GM21529 (cell line): ENCODE measurements around the gene STXBP5.

Source experiments
- ATAC-seq: cut with Tn5 transposase; IDR thresholded peaks from one replicate; pipeline ENCODE4 v1.9.1; 2021; ENCODE audit not compliant: unreplicated experiment

Gene STXBP5

GRCh38 chr6:147209762-147210449, 5.7 kb downstream of the STXBP5 start:
- no peak for ATAC-seq

- no peak for ATAC-seq
These were observed 7.1 kb downstream of the STXBP5 start for GRCh38 chr6:147211349-147211748.

DNA sequence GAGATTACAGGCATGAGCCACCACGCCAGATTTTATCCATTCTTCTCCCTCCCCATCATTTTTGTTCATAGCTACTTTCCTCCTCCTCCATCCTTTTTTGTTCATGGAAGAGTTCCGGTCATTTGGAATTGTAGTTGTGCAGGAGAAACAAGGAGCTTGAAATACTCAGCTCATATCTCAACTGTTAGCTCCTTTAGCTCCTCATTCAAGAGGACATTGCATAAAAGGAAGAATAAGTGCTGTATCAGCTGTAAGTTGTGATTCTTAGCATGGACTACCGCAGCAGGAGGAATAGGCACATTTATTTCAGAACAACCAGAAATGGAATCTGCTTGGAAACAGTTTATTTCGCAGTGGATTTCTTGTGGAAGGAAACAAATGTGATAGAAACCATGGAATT, 7.6 kb downstream of the STXBP5 start:
- no peak for ATAC-seq

DNA sequence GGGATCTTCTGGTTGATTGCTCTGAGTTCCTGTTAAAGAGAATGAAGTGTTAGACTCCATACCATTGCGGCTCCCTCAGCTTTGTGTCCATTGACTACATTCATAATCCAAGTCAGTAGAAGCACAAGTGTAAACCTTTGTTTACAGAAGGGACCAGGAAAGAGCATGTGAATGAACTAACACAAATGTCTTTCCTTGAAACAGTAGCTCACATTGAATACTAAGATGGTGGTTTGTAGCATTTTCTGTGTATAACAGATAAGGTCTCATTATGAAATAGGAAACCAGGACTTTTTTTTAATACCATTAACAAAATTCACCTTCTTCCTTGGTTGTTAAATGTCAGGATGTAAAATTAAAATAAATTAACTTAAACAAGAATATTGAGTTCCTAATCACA, 8.4 kb downstream of the STXBP5 start:
- no peak for ATAC-seq

GRCh38 chr6:147213772-147214171, 9.6 kb downstream of the STXBP5 start:
- ATAC-seq: no peak

- ATAC-seq: no peak
These were observed 10.3 kb downstream of the STXBP5 start for GRCh38 chr6:147214248-147215227.

DNA sequence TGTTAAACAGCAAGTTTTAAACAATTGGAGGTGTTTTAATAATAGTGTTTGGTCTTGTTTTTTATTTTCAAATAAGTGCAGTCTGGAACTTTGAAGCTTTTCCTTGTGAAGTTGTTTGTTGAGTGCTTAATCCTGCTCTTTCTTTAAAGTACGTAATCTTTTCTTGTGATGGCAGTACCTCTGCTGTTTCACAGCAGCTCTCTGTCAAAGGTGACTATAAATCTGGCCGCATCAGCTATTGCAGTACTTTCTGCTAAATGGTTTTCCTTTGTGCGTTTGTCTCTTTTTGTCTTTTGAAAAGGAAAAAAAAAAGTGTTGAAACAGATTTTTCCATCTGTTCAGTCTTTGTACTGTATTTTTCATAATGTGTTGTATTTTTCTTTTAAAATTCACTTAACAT, 12.7 kb downstream of the STXBP5 start:
- no peak for ATAC-seq

DNA sequence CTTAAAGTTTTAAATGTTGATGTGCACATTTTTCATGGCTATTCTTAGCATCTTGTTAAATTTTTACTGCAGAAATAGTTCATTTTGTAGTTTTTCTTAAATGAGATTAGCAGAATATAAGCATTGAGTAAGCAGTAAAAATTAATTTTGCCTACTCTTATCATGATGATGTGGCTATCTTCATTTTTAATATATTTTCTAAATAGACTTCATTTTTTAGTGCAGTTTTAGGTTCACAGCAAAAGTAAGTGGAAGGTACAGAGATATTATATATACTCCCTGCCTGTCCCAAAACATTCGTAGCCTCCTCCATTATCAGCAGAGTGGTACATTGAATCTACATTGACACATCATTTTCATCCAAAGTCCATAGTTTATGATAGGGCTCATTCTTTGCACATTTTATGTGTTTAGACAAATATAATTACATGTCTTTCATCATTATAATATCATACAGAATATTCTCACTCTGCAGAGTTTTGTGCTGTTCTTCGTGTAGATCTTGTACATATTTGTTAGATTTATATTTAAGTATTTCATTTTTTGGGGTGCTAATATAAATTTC, 13.7 kb downstream of the STXBP5 start:
- no peak for ATAC-seq

DNA sequence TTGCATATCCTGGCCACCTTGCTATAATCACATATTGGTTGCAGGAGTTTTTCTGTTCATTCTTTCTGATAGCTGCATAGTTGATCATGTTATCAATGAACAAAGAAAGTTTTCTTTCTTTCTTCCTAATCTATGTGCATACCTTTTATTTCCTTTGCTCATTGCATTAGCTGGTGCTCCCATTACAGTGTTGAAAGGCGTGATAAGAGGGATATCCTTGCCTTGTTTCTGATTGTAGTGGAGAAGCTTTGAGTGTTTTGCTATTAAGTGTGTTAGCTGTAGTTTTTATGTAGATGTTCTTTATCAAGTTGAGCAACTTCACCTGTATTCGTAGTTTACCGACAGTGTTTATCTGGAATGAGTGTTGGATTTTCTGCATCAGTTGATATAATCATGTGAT, 14.6 kb downstream of the STXBP5 start:
- ATAC-seq: no peak

GRCh38 chr6:147219463-147219862, 15.2 kb downstream of the STXBP5 start:
- no peak for ATAC-seq

GRCh38 chr6:147220345-147220744, 16.1 kb downstream of the STXBP5 start:
- no peak for ATAC-seq

GRCh38 chr6:147221739-147222138, 17.5 kb downstream of the STXBP5 start:
- ATAC-seq: no peak

- ATAC-seq: no peak
These were observed 18.1 kb downstream of the STXBP5 start for GRCh38 chr6:147222160-147222838.

- no peak for ATAC-seq
These were observed 19.5 kb downstream of the STXBP5 start for GRCh38 chr6:147223736-147224135.

- no peak for ATAC-seq
These were observed 22.0 kb downstream of the STXBP5 start for GRCh38 chr6:147226163-147226724.

DNA sequence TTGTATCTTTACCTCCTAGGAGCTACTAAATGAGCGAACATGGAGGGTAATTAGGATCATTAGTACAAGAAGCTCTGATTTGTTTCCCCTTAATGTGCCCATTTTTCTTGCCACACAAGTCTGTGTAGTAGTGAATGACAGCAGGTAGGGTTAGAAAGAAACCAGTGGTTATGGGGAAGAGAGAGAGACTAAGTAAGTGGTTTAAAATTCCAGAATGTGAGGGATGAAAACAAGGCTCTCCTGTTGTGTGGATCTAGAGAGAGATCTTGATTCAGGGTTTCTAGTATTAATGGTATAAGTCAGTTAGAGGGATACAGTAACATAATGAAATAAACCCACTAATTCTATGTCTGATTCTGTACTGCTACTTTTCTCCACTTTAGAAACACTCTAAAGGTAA, 22.7 kb downstream of the STXBP5 start:
- no peak for ATAC-seq

DNA sequence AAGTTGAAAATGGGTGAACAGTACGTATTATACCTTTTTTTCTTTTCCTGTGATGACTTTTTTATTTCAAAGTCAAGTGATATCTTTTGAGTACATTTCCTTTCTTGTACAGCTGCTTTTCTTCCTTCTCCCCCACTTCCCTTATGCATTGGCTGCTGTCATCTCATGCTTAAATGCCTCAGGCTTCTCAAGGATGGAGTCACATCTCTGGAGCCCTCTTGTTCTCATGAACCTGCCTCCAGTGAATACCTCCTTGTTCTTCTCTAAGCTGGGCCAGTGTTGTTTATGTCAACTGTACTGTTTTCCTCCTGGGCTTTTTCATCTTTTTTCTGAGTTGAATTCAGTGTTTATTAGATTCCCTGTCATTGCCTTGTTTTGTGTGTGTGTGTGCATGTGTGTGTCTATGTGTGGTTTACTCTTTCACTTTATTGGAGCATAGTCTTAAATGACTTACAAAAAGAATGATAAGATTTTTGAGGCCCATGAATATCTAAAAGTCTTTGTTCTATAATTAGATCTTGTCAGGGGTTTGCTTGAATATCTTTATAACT, 23.6 kb downstream of the STXBP5 start:
- ATAC-seq: no peak

DNA sequence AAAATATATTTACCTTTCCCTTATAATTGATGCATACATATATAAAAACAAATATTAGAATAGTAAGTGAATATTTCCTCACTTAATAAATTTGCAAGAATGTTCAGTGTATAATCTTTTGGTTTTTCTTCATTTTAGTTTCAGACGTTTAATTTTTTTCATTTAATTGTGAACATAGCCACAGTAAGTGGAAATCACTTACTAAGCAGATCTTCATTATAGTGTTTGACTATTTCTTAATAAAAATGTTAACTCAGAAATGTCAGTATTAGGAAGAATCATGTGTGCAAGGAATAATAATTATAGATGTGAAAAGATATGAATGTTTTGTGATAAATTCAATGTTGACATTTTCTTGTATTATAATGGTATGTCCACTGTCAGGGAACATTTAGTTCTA, 27.4 kb downstream of the STXBP5 start:
- no peak for ATAC-seq

DNA sequence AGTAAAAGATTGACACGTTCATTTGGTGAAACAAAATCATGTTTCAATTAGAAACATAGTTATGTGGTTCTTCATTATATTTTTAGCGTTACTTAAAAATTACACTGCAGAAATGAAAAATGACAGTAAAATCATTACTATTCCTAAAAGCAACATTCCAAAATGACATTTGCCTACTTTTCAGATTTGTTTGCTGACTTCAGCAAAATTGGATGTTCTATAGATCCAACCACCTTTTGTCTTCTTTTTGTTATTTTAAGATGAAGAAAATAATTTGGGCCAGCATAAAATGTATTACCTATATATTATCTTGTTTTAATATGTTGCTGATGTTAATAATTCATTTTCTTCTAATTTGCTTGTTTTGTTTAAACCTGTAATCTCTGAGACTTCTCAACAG, 30.5 kb downstream of the STXBP5 start:
- no peak for ATAC-seq

GRCh38 chr6:147238164-147238563, 33.9 kb downstream of the STXBP5 start:
- no peak for ATAC-seq

DNA sequence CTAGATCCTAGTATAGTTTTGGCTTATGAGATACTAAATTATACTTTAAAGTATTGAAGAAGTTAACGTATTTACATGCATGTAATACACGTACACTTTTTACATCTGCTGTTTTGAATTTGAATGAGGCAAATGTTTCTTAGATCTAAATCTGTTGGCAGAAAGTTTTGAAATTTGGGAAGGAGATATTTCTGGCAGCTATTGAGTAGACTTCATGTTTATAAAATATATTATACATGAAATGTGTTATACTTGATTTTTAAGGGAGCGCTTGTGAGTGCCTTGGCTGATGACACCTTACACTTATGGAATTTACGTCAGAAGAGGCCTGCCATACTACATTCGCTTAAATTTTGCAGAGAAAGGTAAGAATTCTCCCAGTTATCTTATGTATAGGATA, 34.7 kb downstream of the STXBP5 start:
- no peak for ATAC-seq
